GM12878 (cell line): Measurements from ENCODE around the gene P3H2.

Experiments used
- BHLHE40 ChIP-seq, 2 experiments: fragments of 450-650 bp in 1 of 2; IDR thresholded peaks; 2 replicates each; pipeline ENCODE4 v1.6.1; 2011 to 2017; ENCODE audit warnings: low read depth in 2 of 2, borderline replicate concordance in 1 of 2, improper control_type of control experiment in 1 of 2, low read length in 1 of 2, mild to moderate bottlenecking in 1 of 2
- CTCF ChIP-seq, 3 experiments: IDR thresholded peaks in 2 of 3; conservative IDR thresholded peaks in 1 of 3; 2 replicates each; pipeline ENCODE4 v1.5.1; 2011; ENCODE audit warnings: low read depth in 3 of 3, low read length in 3 of 3, mild to moderate bottlenecking in 3 of 3, control low read depth in 2 of 3, moderate library complexity in 2 of 3, inconsistent platforms in 1 of 3, mixed read lengths in 1 of 3; ENCODE audit not compliant: control insufficient read depth in 2 of 3, insufficient read depth in 1 of 3; ENCODE audit errors: extremely low read depth in 1 of 3
- POLR2A ChIP-seq: IDR thresholded peaks from 2 replicates; pipeline ENCODE4 v1.6.1; 2011; ENCODE audit warnings: low read depth, mild to moderate bottlenecking, low read length
- RFX5 ChIP-seq: IDR thresholded peaks from 2 replicates; pipeline ENCODE4 v1.6.1; 2011; ENCODE audit warnings: low read depth, low read length, improper control_type of control experiment
- TAF1 ChIP-seq: IDR thresholded peaks from 2 replicates; pipeline ENCODE4 v1.6.1; 2011; ENCODE audit warnings: mild to moderate bottlenecking, low read depth, low read length, borderline replicate concordance
- USF1 ChIP-seq: IDR thresholded peaks from 2 replicates; pipeline ENCODE4 v1.6.1; 2011; ENCODE audit warnings: borderline replicate concordance, low read depth, mild to moderate bottlenecking, moderate library complexity, mixed read lengths, low read length; ENCODE audit not compliant: insufficient read depth; ENCODE audit errors: extremely low read length

DNA sequence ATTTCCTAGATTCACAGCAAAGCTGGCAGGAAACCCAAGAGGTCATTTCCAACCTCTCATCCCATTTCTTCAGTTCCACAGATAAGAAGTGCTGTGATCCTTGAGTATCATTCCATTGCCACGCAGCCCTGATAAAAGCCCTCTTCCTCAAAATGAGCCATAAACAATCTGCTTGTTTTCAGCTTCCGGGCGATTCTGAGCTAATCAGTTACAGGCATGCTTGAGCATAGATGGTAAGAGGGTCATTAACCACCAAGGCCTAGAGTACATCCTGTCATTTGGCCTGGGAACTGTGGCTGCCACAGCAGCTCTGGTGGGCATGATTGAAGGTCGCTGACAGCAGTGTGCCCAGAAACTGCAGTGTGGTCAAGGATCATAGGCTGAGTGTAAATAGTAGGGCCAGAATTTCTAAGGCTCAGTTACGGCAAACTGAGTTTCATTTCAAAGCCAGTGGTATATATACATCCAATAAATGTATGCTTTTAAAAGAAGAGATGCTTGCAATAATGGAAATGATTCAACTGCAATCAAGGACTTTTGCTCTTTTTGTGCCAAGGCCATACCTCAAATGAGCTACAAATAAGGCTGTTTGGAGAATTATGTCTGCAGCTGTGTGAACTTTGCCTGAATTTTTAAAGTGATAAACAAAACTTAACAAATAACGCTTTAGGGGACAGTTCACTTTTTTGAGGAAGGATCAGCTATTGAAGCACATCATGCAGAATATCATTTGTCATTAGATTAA lies 47.3 kb downstream of the P3H2 start:
- TF ChIP-seq CTCF (IDR thresholded peaks at IDR 0.05 in 2 of 3, conservative IDR thresholded peaks at IDR 0.05 in 1 of 3; ENCODE audit: control insufficient read depth in 2 of 3, extremely low read depth in 1 of 3, insufficient read depth in 1 of 3, low read depth in 3 of 3, low read length in 3 of 3) (no peak), USF1 (no peak), RFX5 (no peak), TAF1 (no peak), BHLHE40 (IDR thresholded peaks at IDR 0.05; ENCODE audit: borderline replicate concordance in 1 of 2, low read depth in 2 of 2, low read length in 1 of 2) (no peak), POLR2A (no peak)
